Left hindlimb (tissue), 1 donor: ENCODE measurements around the gene GMDS.

Source experiments
- DNase-seq: peaks from one replicate; pipeline ENCODE4 v3.0.0-alpha.2; 2018

Gene GMDS

GRCh38 chr6:2033544-2033943 is 211.9 kb downstream of the GMDS start:
- DNase-seq = no peak

GRCh38 chr6:2030682-2031244 is 214.6 kb downstream of the GMDS start:
- no peak for DNase-seq

- no peak for DNase-seq
These were observed 215.5 kb downstream of the GMDS start for GRCh38 chr6:2029952-2030351.

GRCh38 chr6:2029130-2029794 is 216.1 kb downstream of the GMDS start:
- no peak for DNase-seq

- DNase-seq = no peak
These were observed 216.9 kb downstream of the GMDS start for GRCh38 chr6:2028457-2029038.

GRCh38 chr6:2026133-2026532 is 219.3 kb downstream of the GMDS start:
- DNase-seq = no peak

GRCh38 chr6:2021713-2022125 is 223.7 kb downstream of the GMDS start:
- peak; percentile 68 for DNase-seq

GRCh38 chr6:2020909-2021308 is 224.5 kb downstream of the GMDS start:
- no peak for DNase-seq

- DNase-seq = no peak
These were observed 226.4 kb downstream of the GMDS start for GRCh38 chr6:2019051-2019450.

GRCh38 chr6:2016040-2016439 is 229.4 kb downstream of the GMDS start:
- DNase-seq = no peak

- DNase-seq = no peak
These were observed 236.9 kb downstream of the GMDS start for GRCh38 chr6:2008383-2008976.

GRCh38 chr6:2007165-2007564 is 238.2 kb downstream of the GMDS start:
- DNase-seq = no peak

- DNase-seq = no peak
These were observed 240.5 kb downstream of the GMDS start for GRCh38 chr6:2004888-2005287.

- DNase-seq = no peak
These were observed 244.4 kb downstream of the GMDS start for GRCh38 chr6:2000962-2001361.

GRCh38 chr6:1997702-1998101 is 247.7 kb downstream of the GMDS start:
- no peak for DNase-seq

- DNase-seq = no peak
These were observed 249.8 kb downstream of the GMDS start for GRCh38 chr6:1995636-1996035.

- no peak for DNase-seq
These were observed 252.4 kb downstream of the GMDS start for GRCh38 chr6:1993042-1993441.

- no peak for DNase-seq
These were observed 254.0 kb downstream of the GMDS start for GRCh38 chr6:1991332-1991878.

GRCh38 chr6:1988843-1989242 is 256.6 kb downstream of the GMDS start:
- DNase-seq = no peak

GRCh38 chr6:1987640-1988039 is 257.8 kb downstream of the GMDS start:
- no peak for DNase-seq

GRCh38 chr6:1986454-1987243 is 258.8 kb downstream of the GMDS start:
- DNase-seq = no peak

- DNase-seq = no peak
These were observed 260.9 kb downstream of the GMDS start for GRCh38 chr6:1984346-1984994.

- DNase-seq = no peak
These were observed 261.6 kb downstream of the GMDS start for GRCh38 chr6:1983850-1984249.
